ENCODE measurements around the gene NEDD4L.

GRCh38 chr18:58228176-58228575 is 184.2 kb downstream of the NEDD4L start:
- no peak for TF ChIP-seq CTCF (IDR thresholded peaks at IDR 0.05)
- TF ChIP-seq YY1 (IDR thresholded peaks at IDR 0.05; ENCODE audit: low read depth) = no peak

All from SK-N-SH (cell line).